IMR-90 (cell line): Measurements from ENCODE around the gene LIMS1. TPM values are rescaled to one million over a fixed set of nuclear protein-coding genes. Genes with fewer than 3 reads are reported as not detected.
A peak's percentile ranks its signal among the peaks of the same experiment; 100 is the strongest.

Experiments
- ATAC-seq: fragments of 200-7000 bp; cut with Tn5 transposase; 2 replicates; pipeline ENCODE4 v1.9.1; 2020; ENCODE audit warnings: low read depth, mild to moderate bottlenecking, moderate library complexity
- BruUV-seq: library from RNA; stranded (reverse); fragments of 400-500 nt; replicated peaks from 2 replicates; lab custom pipeline; 2021; lab: Mats Ljungman, UMichigan
- CTCF ChIA-PET: fragments of 300-600 bp; formaldehyde crosslinking; extraction: SDS; loops from one replicate; lab custom pipeline; 2021; ENCODE audit warnings: antibody characterized with exemption; lab: Yijun Ruan, JAX
- POLR2A ChIA-PET: fragments of 300-600 bp; sonication (Branson Sonifier 250); formaldehyde crosslinking; loops from one replicate; lab custom pipeline; 2022; ENCODE audit warnings: antibody characterized with exemption; ENCODE audit not compliant: unreplicated experiment; lab: Charles Lee
- DNase-seq: peaks from one replicate; pipeline ENCODE4 v3.0.0; 2013
- H2AFZ ChIP-seq: replicated peaks from 2 replicates; pipeline ENCODE3; 2013; ENCODE audit warnings: low read length, mild to moderate bottlenecking; ENCODE audit not compliant: poor library complexity
- H2AK5ac ChIP-seq: 2 replicates; pipeline ENCODE4 v1.6.1; 2013; ENCODE audit warnings: low read depth, low read length, inconsistent platforms
- H2AK9ac ChIP-seq: replicated peaks from 2 replicates; pipeline ENCODE3; 2013; ENCODE audit warnings: mild to moderate bottlenecking, low read depth, low read length, moderate library complexity; ENCODE audit not compliant: poor library complexity
- H2BK120ac ChIP-seq: 2 replicates; pipeline ENCODE4 v1.6.1; 2013; ENCODE audit warnings: low read depth, low read length, inconsistent platforms
- H2BK15ac ChIP-seq: 3 replicates; pipeline ENCODE4 v1.6.1; 2013; ENCODE audit warnings: low read depth, low read length, inconsistent platforms
- H2BK20ac ChIP-seq: 2 replicates; pipeline ENCODE4 v1.6.1; 2013; ENCODE audit warnings: low read depth, mild to moderate bottlenecking, inconsistent platforms, low read length, moderate library complexity
- H2BK5ac ChIP-seq: 2 replicates; pipeline ENCODE4 v1.6.1; 2013; ENCODE audit warnings: mild to moderate bottlenecking, low read depth, low read length, inconsistent platforms; ENCODE audit not compliant: poor library complexity, severe bottlenecking
- H3K14ac ChIP-seq: replicated peaks from 2 replicates; pipeline ENCODE4 v1.6.1; 2013; ENCODE audit warnings: low read depth, low read length, inconsistent platforms
- H3K18ac ChIP-seq: 2 replicates; pipeline ENCODE4 v1.6.1; 2013; ENCODE audit warnings: low read depth, low read length, control low read depth
- H3K23ac ChIP-seq: 2 replicates; pipeline ENCODE4 v1.6.1; 2013; ENCODE audit warnings: low read depth, low read length, inconsistent platforms
- H3K27ac ChIP-seq: 2 replicates; pipeline ENCODE4 v1.5.1; 2013; ENCODE audit warnings: mild to moderate bottlenecking, control low read depth, low read length; ENCODE audit not compliant: insufficient read depth
- H3K27me3 ChIP-seq: 2 replicates; pipeline ENCODE4 v1.6.1; 2013; ENCODE audit warnings: low read length; ENCODE audit not compliant: control insufficient read depth, insufficient read depth
- H3K36me3 ChIP-seq: 2 replicates; pipeline ENCODE4 v1.6.1; 2013; ENCODE audit warnings: low read length, mixed read lengths; ENCODE audit not compliant: control insufficient read depth, insufficient read depth
- H3K4ac ChIP-seq: 2 replicates; pipeline ENCODE4 v1.6.1; 2013; ENCODE audit warnings: low read depth, low read length, inconsistent platforms
- H3K4me1 ChIP-seq: 2 replicates; pipeline ENCODE4 v1.6.1; 2013; ENCODE audit warnings: low read length, mixed read lengths; ENCODE audit not compliant: control insufficient read depth, insufficient read depth
- H3K4me2 ChIP-seq: 2 replicates; pipeline ENCODE4 v1.6.1; 2013; ENCODE audit warnings: low read depth, mild to moderate bottlenecking, control low read depth, low read length, moderate library complexity
- H3K4me3 ChIP-seq: 2 replicates; pipeline ENCODE4 v1.5.1; 2013; ENCODE audit warnings: low read depth, mild to moderate bottlenecking, control low read depth, low read length, moderate library complexity; ENCODE audit not compliant: insufficient read depth
- H3K56ac ChIP-seq: 2 replicates; pipeline ENCODE4 v1.6.1; 2013; ENCODE audit warnings: low read length, inconsistent platforms; ENCODE audit not compliant: insufficient read depth; ENCODE audit errors: extremely low read depth
- H3K79me1 ChIP-seq, 2 experiments: 2 replicates each; pipeline ENCODE4 v1.6.1; 2013; ENCODE audit warnings: low read length in 2 of 2, inconsistent platforms in 1 of 2, low read depth in 1 of 2
- H3K9ac ChIP-seq: 2 replicates; pipeline ENCODE4 v1.6.1; 2013; ENCODE audit warnings: low read depth, low read length, control low read depth
- H3K9me1 ChIP-seq: 2 replicates; pipeline ENCODE4 v1.6.1; 2013; ENCODE audit warnings: low read length, inconsistent platforms; ENCODE audit not compliant: insufficient read depth
- H3K9me3 ChIP-seq: 2 replicates; pipeline ENCODE4 v1.6.1; 2013; ENCODE audit warnings: low read length; ENCODE audit not compliant: control insufficient read depth, insufficient read depth
- H4K20me1 ChIP-seq: 2 replicates; pipeline ENCODE4 v1.6.1; 2013; ENCODE audit warnings: low read length, inconsistent platforms; ENCODE audit not compliant: insufficient read depth
- H4K5ac ChIP-seq: 2 replicates; pipeline ENCODE4 v1.6.1; 2013; ENCODE audit warnings: mild to moderate bottlenecking, low read depth, low read length, control low read depth
- H4K8ac ChIP-seq, 2 experiments: 2 replicates each; pipeline ENCODE4 v1.6.1; 2013; ENCODE audit warnings: low read depth in 2 of 2, low read length in 2 of 2, control low read depth in 1 of 2, inconsistent platforms in 1 of 2
- H4K91ac ChIP-seq: 2 replicates; pipeline ENCODE4 v1.6.1; 2013; ENCODE audit warnings: low read depth, low read length, inconsistent platforms; ENCODE audit not compliant: insufficient read depth
- BHLHE40 ChIP-seq: fragments of 150-350 bp; IDR thresholded peaks from 2 replicates; pipeline ENCODE4 v1.6.1; 2016; ENCODE audit warnings: mild to moderate bottlenecking, low read depth, low read length
- CEBPB ChIP-seq: IDR thresholded peaks from 2 replicates; pipeline ENCODE4 v1.6.1; 2012; ENCODE audit warnings: low read depth, low read length, improper control_type of control experiment
- CHD1 ChIP-seq: IDR thresholded peaks from 2 replicates; pipeline ENCODE4 v1.6.1; 2012; ENCODE audit warnings: low read depth, low read length, improper control_type of control experiment
- FOS ChIP-seq: fragments of 150-350 bp; IDR thresholded peaks from 2 replicates; pipeline ENCODE4 v1.6.1; 2016; ENCODE audit warnings: low read depth, low read length
- MAFK ChIP-seq: IDR thresholded peaks from 2 replicates; pipeline ENCODE4 v1.6.1; 2012; ENCODE audit warnings: low read depth, low read length, improper control_type of control experiment
- MXI1 ChIP-seq: IDR thresholded peaks from 2 replicates; pipeline ENCODE4 v1.6.1; 2012; ENCODE audit warnings: low read depth, mild to moderate bottlenecking, low read length, moderate library complexity, borderline replicate concordance
- POLR2A ChIP-seq: IDR thresholded peaks from 2 replicates; pipeline ENCODE4 v1.6.1; 2012; ENCODE audit warnings: mild to moderate bottlenecking, low read depth, low read length
- RAD21 ChIP-seq: IDR thresholded peaks from 2 replicates; pipeline ENCODE4 v1.6.1; 2012; ENCODE audit warnings: low read length, improper control_type of control experiment
- RCOR1 ChIP-seq: IDR thresholded peaks from 2 replicates; pipeline ENCODE4 v1.6.1; 2012; ENCODE audit warnings: mild to moderate bottlenecking, low read length, improper control_type of control experiment; ENCODE audit not compliant: insufficient replicate concordance
- RFX5 ChIP-seq: IDR thresholded peaks from 2 replicates; pipeline ENCODE4 v1.8.0; 2012; ENCODE audit warnings: low read depth, mild to moderate bottlenecking, low read length, moderate library complexity
- SMC3 ChIP-seq: fragments of 150-350 bp; IDR thresholded peaks from 2 replicates; pipeline ENCODE4 v1.6.1; 2016; ENCODE audit warnings: low read depth, mild to moderate bottlenecking, antibody characterized with exemption, low read length, moderate library complexity
- WGBS, 2 experiments: methylation state at CpG; one replicate each; pipeline versions ENCODE4 v1.1.5 to v1.1.7; 2013; ENCODE audit warnings: missing lambda C conversion rate in 2 of 2; ENCODE audit not compliant: insufficient read length in 1 of 2; ENCODE audit errors: extremely low coverage in 2 of 2; 5-methylcytosine and 5-hydroxymethylcytosine counted together
- dilution Hi-C: fragments of 300-500 bp; cut with HindIII; formaldehyde crosslinking; loops from one replicate; pipeline ENCODE4 v1.14.3; 2018; ENCODE audit warnings: low sequenced_read_pairs; ENCODE audit not compliant: unreplicated experiment
- in situ Hi-C: fragments of 300-500 bp; cut with MboI; formaldehyde crosslinking; loops from 3 replicates; pipeline ENCODE4 v1.14.3; 2019; ENCODE audit warnings: low sequenced_read_pairs, inconsistent platforms, mixed read lengths
- intact Hi-C: fragments of 100-400 bp; cut with micrococcal nuclease; formaldehyde crosslinking; loops from 2 replicates; pipeline ENCODE4 v1.10.0; 2022
- polyA plus RNA-seq, 3 experiments: library from polyadenylated mRNA; depleted of rRNA; stranded (reverse); fragments of >200 nt; gene quantifications; 2 replicates each; pipeline ENCODE4 v1.2.3, GENCODE V29; 2012; ENCODE audit warnings: low replicate concordance in 1 of 3
- total RNA-seq: library from RNA; depleted of rRNA; stranded (reverse); fragments of >200 nt; gene quantifications from 2 replicates; pipeline ENCODE4 v1.2.3, GENCODE V29; 2012
- TF ChIP-seq, protein P1 (sequence below): fragments of 150-350 bp; IDR thresholded peaks from 2 replicates; pipeline ENCODE4 v1.6.1; 2016; ENCODE audit warnings: low read depth, mild to moderate bottlenecking, low read length, moderate library complexity, borderline replicate concordance
- TF ChIP-seq, protein P2 (sequence below): conservative IDR thresholded peaks from 2 replicates; pipeline ENCODE4 v1.5.1; 2012; ENCODE audit warnings: mild to moderate bottlenecking, low read depth, low read length, improper control_type of control experiment
- TF ChIP-seq, protein P3 (sequence below): fragments of 150-350 bp; IDR thresholded peaks from 2 replicates; pipeline ENCODE4 v1.6.1; 2017; ENCODE audit warnings: mild to moderate bottlenecking, antibody characterized with exemption, low read length, low read depth

The LIMS1 gene
- total and polyA plus RNA-seq, 2 of the 4 experiments (the other 2 are of a cell fraction): 59.1 to 131 TPM

DNA sequence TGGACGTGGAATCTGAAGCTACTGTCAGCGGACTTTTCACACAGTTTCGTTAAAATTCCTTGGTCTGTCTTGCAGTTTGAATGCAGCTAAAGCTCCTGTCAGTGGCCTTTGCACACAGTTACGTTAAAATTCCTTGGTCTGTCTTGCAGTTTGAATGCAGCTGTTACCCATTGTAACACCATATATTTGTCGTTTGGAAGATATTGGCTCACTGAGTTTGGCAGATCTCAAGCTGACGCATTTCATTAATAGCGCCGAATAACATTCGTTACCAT lies 1.0 kb downstream of the LIMS1 start:
- Histone ChIP-seq H3K23ac (peak overlapping the region; percentile 96), H3K9ac (peak overlapping the region; percentile 82), H2BK120ac (0 out of 2 replicates have a peak overlapping the region, but pooled peaks have one; percentile 8), H3K27ac (peak overlapping the region; percentile 36), H3K9me1 (peaks cover 6% of the 10 kb centered on the region; the same call in 1 of the 2 replicates), H2BK20ac (no peak overlapping the region), H3K4ac (peak overlapping the region; percentile 57; the same call in 1 of the 2 replicates), H4K5ac (no peak overlapping the region), H4K20me1 (peaks cover 38% of the 10 kb centered on the region), H4K91ac (no peak overlapping the region), H3K14ac (peak overlapping the region; percentile 66), H2BK15ac (no peak overlapping the region), H2AK5ac (no peak overlapping the region), H3K4me3 (peak overlapping the region; percentile 75), H3K79me1 (peaks cover 12 to 51% of the 10 kb centered on the region in 2 experiments; a peak in 3 of 4 replicates), H3K9me3 (no peaks in the 10 kb centered on the region), H4K8ac (no peak overlapping the region), H3K56ac (peak overlapping the region; percentile 76), H3K18ac (peak overlapping the region; percentile 52; the same call in 1 of the 2 replicates), H3K27me3 (no peaks in the 10 kb centered on the region), H2BK5ac (peak overlapping the region; percentile 85), H3K36me3 (no peaks in the 10 kb centered on the region), H2AFZ (no peak overlapping the region), H2AK9ac (no peak overlapping the region), H3K4me2 (peak overlapping the region; percentile 85), H3K4me1 (peaks cover 10% of the 10 kb centered on the region)
- ATAC-seq: no peak
- TF ChIP-seq CHD1 (no peak), POLR2A (no peak), FOS (no peak), MAFK (no peak), BHLHE40 (no peak), RAD21 (no peak), MXI1 (no peak), RCOR1 (no peak), CEBPB (no peak), RFX5 (no peak), SMC3 (no peak)
- TF ChIP-seq, protein P1, sequence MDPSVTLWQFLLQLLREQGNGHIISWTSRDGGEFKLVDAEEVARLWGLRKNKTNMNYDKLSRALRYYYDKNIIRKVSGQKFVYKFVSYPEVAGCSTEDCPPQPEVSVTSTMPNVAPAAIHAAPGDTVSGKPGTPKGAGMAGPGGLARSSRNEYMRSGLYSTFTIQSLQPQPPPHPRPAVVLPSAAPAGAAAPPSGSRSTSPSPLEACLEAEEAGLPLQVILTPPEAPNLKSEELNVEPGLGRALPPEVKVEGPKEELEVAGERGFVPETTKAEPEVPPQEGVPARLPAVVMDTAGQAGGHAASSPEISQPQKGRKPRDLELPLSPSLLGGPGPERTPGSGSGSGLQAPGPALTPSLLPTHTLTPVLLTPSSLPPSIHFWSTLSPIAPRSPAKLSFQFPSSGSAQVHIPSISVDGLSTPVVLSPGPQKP: no peak
- TF ChIP-seq, protein P2, sequence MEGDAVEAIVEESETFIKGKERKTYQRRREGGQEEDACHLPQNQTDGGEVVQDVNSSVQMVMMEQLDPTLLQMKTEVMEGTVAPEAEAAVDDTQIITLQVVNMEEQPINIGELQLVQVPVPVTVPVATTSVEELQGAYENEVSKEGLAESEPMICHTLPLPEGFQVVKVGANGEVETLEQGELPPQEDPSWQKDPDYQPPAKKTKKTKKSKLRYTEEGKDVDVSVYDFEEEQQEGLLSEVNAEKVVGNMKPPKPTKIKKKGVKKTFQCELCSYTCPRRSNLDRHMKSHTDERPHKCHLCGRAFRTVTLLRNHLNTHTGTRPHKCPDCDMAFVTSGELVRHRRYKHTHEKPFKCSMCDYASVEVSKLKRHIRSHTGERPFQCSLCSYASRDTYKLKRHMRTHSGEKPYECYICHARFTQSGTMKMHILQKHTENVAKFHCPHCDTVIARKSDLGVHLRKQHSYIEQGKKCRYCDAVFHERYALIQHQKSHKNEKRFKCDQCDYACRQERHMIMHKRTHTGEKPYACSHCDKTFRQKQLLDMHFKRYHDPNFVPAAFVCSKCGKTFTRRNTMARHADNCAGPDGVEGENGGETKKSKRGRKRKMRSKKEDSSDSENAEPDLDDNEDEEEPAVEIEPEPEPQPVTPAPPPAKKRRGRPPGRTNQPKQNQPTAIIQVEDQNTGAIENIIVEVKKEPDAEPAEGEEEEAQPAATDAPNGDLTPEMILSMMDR: no peak
- TF ChIP-seq, protein P3, sequence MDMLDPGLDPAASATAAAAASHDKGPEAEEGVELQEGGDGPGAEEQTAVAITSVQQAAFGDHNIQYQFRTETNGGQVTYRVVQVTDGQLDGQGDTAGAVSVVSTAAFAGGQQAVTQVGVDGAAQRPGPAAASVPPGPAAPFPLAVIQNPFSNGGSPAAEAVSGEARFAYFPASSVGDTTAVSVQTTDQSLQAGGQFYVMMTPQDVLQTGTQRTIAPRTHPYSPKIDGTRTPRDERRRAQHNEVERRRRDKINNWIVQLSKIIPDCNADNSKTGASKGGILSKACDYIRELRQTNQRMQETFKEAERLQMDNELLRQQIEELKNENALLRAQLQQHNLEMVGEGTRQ: no peak
- in situ Hi-C loops (no loop called here), dilution Hi-C loops (no loop called here), intact Hi-C loops (loop anchor here (2.0 kb wide), 2 partner anchors 40 to 50 kb away; no protein-coding TSS in a partner anchor)
- BruUV-seq: no TSS peak
- DNase-seq: no peak
- CTCF ChIA-PET: interaction anchor here (0.6 to 1.5 kb wide), 4 partner anchors 19 to 101 kb away, joined by 3 to 8 read pairs (median 5); no protein-coding TSS in a partner anchor
- WGBS, 2 experiments: 0% methylated on average over 2 of the region's 9 CpGs; no CpG with 5 or more reads in 1 of the 2 experiments
- POLR2A ChIA-PET: interaction anchor here (0.6 kb wide), 1 partner anchor 40 kb away, joined by 3 read pairs; no protein-coding TSS in a partner anchor
